ENCODE results near the gene SCTR. TPM values are rescaled to one million over a fixed set of nuclear protein-coding genes. Genes with fewer than 3 reads are reported as not detected.

Gene SCTR
- total RNA-seq, 1 donor, result not detected

- no peak overlapping the region for H3K4me3 ChIP-seq (ENCODE audit: low read depth, low read length)
- DNase-seq (ENCODE audit: low read depth), result no peak
- no peak for TF ChIP-seq CTCF (IDR thresholded peaks at IDR 0.05; ENCODE audit: insufficient read depth, low read length)
Observed at GRCh38 chr2:119531292-119531691, 7.0 kb upstream of the SCTR start.

DNA sequence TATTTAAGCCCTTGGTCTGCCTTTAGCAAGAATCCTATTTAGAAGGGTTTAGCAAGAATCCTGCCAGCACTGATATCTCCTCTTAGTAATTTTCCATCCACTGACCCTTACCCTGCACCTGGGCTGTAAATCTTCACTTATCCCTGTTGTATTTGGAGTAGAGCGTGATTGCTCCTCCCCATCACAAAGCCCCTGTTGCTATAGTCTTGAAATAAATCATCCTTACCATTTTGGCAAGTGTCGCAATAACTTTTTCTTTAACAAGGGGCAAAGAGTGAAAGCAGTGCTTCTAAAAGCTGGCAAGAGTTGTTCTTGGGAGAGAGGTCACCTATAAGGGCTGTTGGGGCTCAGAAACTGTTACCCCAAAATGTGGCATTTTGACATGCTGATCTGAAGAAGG is 3.7 kb upstream of the SCTR start:
- no peak overlapping the region for H3K4me3 ChIP-seq (ENCODE audit: low read depth, low read length)
- no peak for DNase-seq (ENCODE audit: low read depth)
- no peak for TF ChIP-seq CTCF (IDR thresholded peaks at IDR 0.05; ENCODE audit: insufficient read depth, low read length)

DNA sequence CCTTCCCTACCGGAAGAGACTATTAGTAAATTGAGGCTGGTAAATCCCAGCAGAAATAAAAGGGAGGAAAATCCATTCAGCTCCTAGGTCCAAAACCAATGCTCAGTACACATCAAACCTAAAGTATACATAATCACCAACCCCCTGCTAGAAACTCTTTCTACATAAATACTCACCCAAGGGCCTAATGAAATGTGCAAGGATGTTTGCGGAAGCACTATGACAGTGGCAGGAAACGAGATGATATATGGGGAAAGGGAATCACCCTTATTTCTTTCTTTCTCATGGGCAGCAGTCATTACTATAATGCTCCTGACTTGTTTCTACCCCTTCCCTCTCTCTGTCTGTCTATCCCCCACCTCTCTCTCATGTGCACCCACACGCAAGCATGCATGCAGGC is 1.3 kb upstream of the SCTR start:
- no peak for TF ChIP-seq CTCF (IDR thresholded peaks at IDR 0.05; ENCODE audit: insufficient read depth, low read length)
- no peak overlapping the region for H3K4me3 ChIP-seq (ENCODE audit: low read depth, low read length)
- no peak for DNase-seq (ENCODE audit: low read depth)

DNA sequence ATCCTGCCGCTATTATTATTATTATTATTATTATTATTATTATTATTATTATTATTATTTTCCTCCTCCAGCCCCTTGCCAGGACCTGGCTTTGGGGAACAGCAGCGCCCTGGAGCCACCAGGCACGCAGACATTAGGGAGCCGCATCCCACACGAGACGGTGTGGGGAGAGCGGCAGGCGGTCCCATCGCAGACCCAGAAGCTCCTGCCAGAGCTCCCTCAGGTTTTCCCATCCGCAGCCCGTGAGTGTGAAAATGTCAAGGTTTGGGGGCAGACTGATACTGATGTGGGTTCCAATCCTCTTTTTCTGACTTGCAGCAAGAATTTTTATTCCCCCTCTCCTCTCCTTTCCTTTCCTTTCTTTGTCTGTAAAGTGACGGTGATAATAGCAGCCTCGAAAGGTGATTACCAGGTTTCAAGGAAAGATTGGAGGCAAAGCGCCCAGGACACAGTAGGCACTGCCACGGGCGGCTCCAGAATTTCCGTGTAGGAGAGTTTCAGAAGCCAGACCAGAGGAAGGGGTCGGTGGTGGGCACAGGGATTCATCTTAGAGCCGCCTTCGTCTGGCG is 816 bp downstream of the SCTR start:
- no peak for TF ChIP-seq CTCF (IDR thresholded peaks at IDR 0.05; ENCODE audit: insufficient read depth, low read length)
- DNase-seq (ENCODE audit: low read depth), result no peak
- no peak overlapping the region for H3K4me3 ChIP-seq (ENCODE audit: low read depth, low read length)

GRCh38 chr2:119522671-119523070 is 1.6 kb downstream of the SCTR start:
- no peak for DNase-seq (ENCODE audit: low read depth)
- TF ChIP-seq CTCF (IDR thresholded peaks at IDR 0.05; ENCODE audit: insufficient read depth, low read length), result no peak

GRCh38 chr2:119521433-119522050 is 2.7 kb downstream of the SCTR start:
- no peak overlapping the region for H3K4me3 ChIP-seq (ENCODE audit: low read depth, low read length)
- no peak for DNase-seq (ENCODE audit: low read depth)
- TF ChIP-seq CTCF (IDR thresholded peaks at IDR 0.05; ENCODE audit: insufficient read depth, low read length), result no peak

More at GRCh38 chr2:119522671-119523070, 1.6 kb downstream of the SCTR start:
- H3K4me3 ChIP-seq (ENCODE audit: low read depth, low read length), result no peak overlapping the region

Measured in fibroblast of the aortic adventitia (primary cell).